ENCODE measurements around the gene TTC3. TPM values are rescaled to one million over a fixed set of nuclear protein-coding genes. Genes with fewer than 3 reads are reported as not detected.

The TTC3 gene
- total RNA-seq, 2 experiments from 2014 or later = 141 to 142 TPM

GRCh38 chr21:37055271-37055855, 17.7 kb upstream of the TTC3 start:
- TF ChIP-seq CTCF (IDR thresholded peaks at IDR 0.05) = no peak
- no peak for ATAC-seq (ENCODE audit: poor library complexity)
- Mint-ChIP-seq H3K9me3 (no peaks in the 10 kb centered on the region), H3K36me3 (ENCODE audit: low read depth) (no peaks in the 10 kb centered on the region), H3K4me3 (no peak overlapping the region), H3K27me3 (no peaks in the 10 kb centered on the region), H3K27ac (no peak overlapping the region), H3K4me1 (ENCODE audit: low read depth) (no peaks in the 10 kb centered on the region)
- no peak for DNase-seq
- Histone ChIP-seq H3K4me1 (ENCODE audit: insufficient read depth, low read length) (no peaks in the 10 kb centered on the region), H3K27ac (ENCODE audit: low read depth in 1 of 2, low read length in 2 of 2) (no peak overlapping the region), H3K36me3 (ENCODE audit: insufficient read depth, low read length) (no peaks in the 10 kb centered on the region), H3K9me3 (ENCODE audit: control insufficient read depth in 1 of 2, insufficient read depth in 1 of 2, low read length in 2 of 2) (no peaks in the 10 kb centered on the region), H3K27me3 (ENCODE audit: control insufficient read depth in 1 of 2, insufficient read depth in 2 of 2, low read length in 2 of 2) (no peaks in the 10 kb centered on the region), H3K4me3 (ENCODE audit: low read length) (no peak overlapping the region)
- intact Hi-C loops (cut with DNase I, micrococcal nuclease) = no loop called here
- CTCF ChIA-PET = no interaction called here
- POLR2A ChIA-PET = no interaction called here

DNA sequence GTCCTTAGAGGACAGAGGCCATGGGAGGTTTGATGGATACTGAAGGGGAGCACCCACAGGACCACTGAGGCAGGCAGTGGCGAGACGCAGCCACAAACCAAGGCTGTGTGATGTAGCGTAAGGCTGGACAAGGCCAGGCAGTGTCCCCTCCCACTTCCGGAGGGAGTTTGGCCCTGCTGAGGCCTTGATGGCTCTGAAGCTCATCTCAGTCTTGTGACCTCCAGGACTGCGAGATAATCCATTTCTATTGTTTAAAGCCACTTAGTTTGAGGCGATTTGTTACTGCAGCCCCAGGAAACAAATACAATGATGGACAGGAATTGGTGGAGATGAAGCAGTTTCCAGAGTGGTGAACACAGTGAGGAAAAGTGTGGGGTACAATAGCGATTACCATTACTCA, 15.4 kb upstream of the TTC3 start:
- Mint-ChIP-seq H3K4me3 (no peak overlapping the region), H3K27ac (no peak overlapping the region), H3K9me3 (no peaks in the 10 kb centered on the region), H3K36me3 (ENCODE audit: low read depth) (no peaks in the 10 kb centered on the region), H3K27me3 (no peaks in the 10 kb centered on the region), H3K4me1 (ENCODE audit: low read depth) (no peaks in the 10 kb centered on the region)
- H3K4me1 ChIP-seq (ENCODE audit: insufficient read depth, low read length) = no peaks in the 10 kb centered on the region
- intact Hi-C loops (cut with DNase I, micrococcal nuclease) = no loop called here
- H3K36me3 ChIP-seq (ENCODE audit: insufficient read depth, low read length) = no peaks in the 10 kb centered on the region
- H3K9me3 ChIP-seq (ENCODE audit: control insufficient read depth in 1 of 2, insufficient read depth in 1 of 2, low read length in 2 of 2) = no peaks in the 10 kb centered on the region
- H3K4me3 ChIP-seq (ENCODE audit: low read length) = no peak overlapping the region
- no peak overlapping the region for H3K27ac ChIP-seq (ENCODE audit: low read depth in 1 of 2, low read length in 2 of 2)
- no peak for TF ChIP-seq CTCF (IDR thresholded peaks at IDR 0.05)
- H3K27me3 ChIP-seq (ENCODE audit: control insufficient read depth in 1 of 2, insufficient read depth in 2 of 2, low read length in 2 of 2) = no peaks in the 10 kb centered on the region
- ChIA-PET POLR2A (no interaction called here), CTCF (no interaction called here)
- DNase-seq (no peak), ATAC-seq (ENCODE audit: poor library complexity) (no peak)

DNA sequence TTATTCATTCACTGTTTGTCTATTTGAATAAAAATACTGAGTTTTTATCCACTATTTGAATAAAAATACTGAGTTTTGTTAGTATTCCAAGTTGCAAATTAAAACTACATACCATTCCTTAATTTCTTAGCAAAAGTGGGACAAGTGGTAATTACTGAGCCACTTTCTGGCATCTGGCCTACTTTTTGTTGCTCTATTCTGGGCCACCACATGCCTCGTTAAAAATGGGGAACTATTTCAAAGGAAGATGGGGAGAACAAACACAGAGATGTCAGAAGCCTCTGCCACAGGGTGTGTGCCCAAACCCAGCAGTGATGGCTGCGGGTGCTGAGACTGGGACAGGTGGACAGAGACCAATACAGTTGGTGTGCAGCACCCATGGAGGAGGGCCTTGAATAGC, 14.8 kb upstream of the TTC3 start:
- H3K27me3 ChIP-seq (ENCODE audit: control insufficient read depth in 1 of 2, insufficient read depth in 2 of 2, low read length in 2 of 2) = no peaks in the 10 kb centered on the region
- ATAC-seq (ENCODE audit: poor library complexity) (no peak), DNase-seq (no peak)
- no peaks in the 10 kb centered on the region for H3K36me3 ChIP-seq (ENCODE audit: insufficient read depth, low read length)
- no peak overlapping the region for H3K27ac ChIP-seq (ENCODE audit: low read depth in 1 of 2, low read length in 2 of 2)
- no peak overlapping the region for H3K4me3 ChIP-seq (ENCODE audit: low read length)
- Mint-ChIP-seq H3K27me3 (no peaks in the 10 kb centered on the region), H3K36me3 (ENCODE audit: low read depth) (no peaks in the 10 kb centered on the region), H3K4me3 (no peak overlapping the region), H3K27ac (no peak overlapping the region), H3K4me1 (ENCODE audit: low read depth) (no peaks in the 10 kb centered on the region), H3K9me3 (no peaks in the 10 kb centered on the region)
- TF ChIP-seq CTCF (IDR thresholded peaks at IDR 0.05) = no peak
- H3K4me1 ChIP-seq (ENCODE audit: insufficient read depth, low read length) = no peaks in the 10 kb centered on the region
- POLR2A ChIA-PET = no interaction called here
- no peaks in the 10 kb centered on the region for H3K9me3 ChIP-seq (ENCODE audit: control insufficient read depth in 1 of 2, insufficient read depth in 1 of 2, low read length in 2 of 2)
- CTCF ChIA-PET = no interaction called here
- intact Hi-C loops (cut with DNase I, micrococcal nuclease) = no loop called here

All from CD4-positive, alpha-beta T cell (primary cell).